ENCODE results near the gene CREB5.
"Not testable (repeated sequence)": the region's sequence is repeated elsewhere in the genome, so short reads cannot be mapped to it uniquely, and the experiment has no call there.

CREB5 gene

DNA sequence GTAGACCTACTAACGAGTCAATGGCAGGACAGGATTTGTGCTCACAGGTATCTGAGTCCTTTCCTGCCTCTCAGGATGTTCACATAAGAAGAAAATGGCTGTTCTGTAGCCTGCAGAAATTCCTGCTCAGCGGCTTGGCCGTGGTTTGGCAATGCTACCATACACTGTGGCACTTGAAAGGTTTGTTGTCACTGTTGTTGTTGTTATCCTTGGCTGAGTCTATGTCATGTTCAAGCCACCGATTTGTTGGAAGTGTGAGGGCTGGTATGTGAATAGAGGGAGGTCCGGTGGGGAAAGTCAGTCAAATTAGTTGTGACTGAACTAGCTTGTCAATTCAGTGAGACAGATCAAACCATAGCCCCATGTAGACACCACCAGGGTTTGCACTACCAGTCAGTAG, 345.9 kb downstream of the CREB5 start:
- DNase-seq: no peak

GRCh38 chr7:28759475-28759971, 347.2 kb downstream of the CREB5 start:
- no peak for DNase-seq

GRCh38 chr7:28761505-28761904, 349.2 kb downstream of the CREB5 start:
- DNase-seq: no peak

DNA sequence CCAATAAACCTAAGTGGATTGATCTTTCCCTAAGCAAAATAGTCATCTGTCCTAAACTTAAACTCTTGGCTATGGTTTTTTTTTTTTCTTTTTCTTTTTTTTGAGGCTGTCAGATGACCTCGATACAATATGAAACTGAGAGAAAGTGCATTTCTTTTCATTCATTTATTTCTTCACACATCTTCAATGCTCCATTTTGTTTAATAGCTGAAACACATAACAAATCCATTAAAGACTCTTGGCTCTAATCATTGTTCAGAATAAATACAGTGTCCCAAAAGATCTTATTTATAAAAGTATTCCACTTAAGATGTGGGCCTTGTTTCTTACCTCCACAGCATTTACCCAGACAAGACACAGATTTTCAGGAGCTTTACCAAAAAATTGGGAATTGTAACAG, 350.3 kb downstream of the CREB5 start:
- no peak for DNase-seq

GRCh38 chr7:28766359-28766758, 354.0 kb downstream of the CREB5 start:
- no peak for DNase-seq

GRCh38 chr7:28767356-28767755, 355.0 kb downstream of the CREB5 start:
- DNase-seq: no peak

GRCh38 chr7:28768577-28769147, 356.3 kb downstream of the CREB5 start:
- DNase-seq: peak; percentile 90

DNA sequence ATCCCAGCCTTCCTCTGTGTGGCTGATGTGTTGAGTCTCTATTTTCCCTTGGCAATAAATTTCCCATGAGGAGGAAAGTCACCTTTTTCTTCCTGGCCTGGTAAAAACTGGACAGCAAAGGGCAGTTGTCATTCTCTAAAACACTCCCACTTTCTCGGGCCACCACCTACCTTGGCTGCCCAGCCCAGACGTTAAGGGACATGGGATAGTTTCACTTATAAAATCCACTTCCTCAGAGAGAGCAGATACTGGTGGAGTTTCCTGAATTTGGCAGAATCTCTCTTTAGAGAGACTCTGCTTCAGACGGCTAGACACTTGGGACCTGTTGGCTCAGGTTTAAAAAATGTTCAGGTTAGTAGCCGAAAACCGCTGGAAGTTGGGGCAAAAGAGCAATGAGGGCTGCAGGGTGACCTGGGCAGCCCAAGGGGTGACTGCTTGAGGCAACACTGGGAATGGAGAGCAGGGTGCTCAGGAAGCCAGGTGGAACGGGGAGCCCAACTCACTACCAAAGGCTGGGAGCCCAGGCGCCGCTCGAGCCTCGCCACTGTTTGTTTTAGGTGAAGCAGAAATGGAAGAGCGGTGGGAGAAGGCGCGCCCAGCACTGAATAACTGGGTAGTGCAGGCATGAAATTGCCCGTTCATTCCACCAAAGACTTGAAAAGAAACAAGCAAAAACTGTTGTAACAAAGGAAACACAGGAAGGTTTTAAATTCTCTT, 359.7 kb downstream of the CREB5 start:
- peak; percentile 52 for DNase-seq

DNA sequence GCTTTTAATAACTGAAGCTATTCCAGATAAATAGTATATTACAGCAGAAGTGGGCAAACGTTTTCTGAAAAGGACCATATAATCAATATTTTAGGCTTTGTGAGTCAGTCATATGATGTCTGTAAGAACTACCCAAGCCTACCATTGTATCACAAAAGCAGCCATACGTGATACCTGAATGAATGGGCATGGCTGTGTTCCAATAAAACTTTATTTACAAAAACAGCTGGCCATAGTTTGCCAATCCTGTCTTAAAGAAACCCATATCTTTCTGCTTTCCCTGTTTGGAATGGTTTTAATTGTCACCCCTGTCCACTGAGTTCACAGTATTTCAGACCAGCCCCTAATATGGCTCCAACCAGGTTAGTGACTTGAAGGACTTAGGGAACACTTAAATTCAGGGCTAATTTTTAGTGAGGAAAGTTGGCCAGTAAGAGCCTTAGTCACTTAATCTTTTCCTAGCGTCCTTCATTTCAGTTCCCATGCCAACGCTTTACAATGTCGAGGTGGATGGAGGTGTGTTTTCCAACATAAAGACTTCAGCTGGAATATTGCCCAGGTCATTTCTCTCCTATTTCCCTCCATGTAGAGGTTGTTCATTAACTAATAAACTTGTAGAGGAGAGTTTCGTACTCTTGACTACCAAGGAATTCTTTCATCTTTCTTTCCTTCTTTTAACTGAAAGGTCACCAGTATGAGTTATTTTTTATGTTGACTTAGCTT, 361.3 kb downstream of the CREB5 start:
- DNase-seq: no peak

DNA sequence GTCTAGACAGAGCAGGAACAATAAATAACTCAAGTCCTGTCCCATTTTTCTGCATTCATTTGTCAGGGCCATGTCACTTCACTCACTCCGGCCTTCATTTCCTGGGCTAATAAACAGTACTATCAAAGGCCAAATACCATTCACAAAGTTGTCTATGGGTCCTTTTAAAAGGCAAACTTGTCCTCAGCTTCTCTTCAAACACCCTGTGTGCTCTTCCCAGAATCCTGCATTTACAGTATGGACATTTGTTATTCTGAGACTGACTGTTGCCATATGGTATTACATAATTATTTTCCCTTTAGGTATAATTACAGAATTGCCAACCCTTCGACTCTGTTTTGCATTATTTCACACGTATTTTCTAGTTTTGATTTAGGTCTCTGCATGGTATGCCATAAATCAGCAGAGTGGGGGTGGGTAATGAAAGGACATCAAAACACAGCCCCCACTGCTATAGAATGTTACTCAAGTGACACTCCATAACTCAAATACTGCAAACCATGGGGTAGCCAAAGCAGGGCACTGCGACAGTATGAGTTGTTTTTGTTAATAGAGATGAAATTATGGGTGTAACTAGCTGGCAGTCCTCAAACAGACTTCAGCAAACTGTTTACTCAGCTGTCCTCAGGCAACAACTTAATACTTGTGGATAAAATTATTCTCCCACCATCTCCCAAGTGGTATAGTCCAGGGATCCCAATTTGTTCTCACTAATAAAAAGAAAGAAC, 362.1 kb downstream of the CREB5 start:
- no peak for DNase-seq

DNA sequence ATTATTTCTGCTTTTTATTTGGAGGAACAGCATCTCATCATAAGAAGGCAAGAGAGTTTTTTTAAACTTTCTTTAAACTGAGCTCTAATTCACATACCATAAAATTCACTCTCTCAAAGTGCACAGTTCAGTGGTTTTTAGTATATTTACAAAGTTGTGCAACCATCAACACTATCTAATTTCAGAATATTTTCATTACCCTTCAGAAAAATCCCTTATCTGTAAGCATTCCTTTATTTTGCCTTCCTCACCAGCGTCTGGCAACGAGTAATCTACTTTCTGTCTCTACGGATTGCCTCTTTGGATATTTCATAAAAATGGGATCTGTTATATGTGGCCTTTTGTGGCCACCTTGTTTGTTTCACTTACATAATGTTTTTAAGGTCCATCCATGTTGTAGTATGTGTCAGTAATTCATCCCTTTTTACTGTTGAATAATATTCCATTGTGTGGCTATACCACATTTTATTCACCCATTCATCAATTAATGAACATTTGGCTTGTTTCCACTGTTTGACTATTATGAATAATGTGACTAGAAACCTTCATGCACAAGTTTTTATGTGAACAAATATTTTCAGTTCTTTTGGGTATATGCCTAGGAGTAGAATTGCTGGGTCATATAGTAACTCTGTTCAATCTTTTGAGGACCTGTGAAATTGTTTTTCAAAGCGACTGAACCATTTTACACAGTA, 364.3 kb downstream of the CREB5 start:
- DNase-seq: no peak

- peak; percentile 45 for DNase-seq
Observed at GRCh38 chr7:28778786-28779185, 366.5 kb downstream of the CREB5 start.

DNA sequence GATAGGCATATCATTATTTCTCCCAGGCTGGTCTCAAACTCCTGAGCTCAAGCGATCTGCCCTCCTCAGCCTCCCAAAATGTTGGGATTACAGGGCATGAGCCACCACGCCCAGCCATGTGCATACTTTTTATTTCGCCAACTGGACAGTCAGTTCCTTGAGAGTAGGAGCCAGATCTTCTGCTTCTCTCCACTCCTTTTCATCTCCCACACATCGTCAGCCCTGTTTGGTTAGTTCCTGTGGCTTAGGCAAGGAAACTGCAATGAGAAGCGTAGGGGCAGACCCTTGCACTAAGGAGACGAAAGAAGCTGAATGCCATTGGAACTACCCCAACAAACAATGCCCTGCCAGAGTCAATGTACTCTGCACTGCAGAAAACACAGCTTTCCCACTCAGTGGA, 367.6 kb downstream of the CREB5 start:
- DNase-seq: no peak

DNA sequence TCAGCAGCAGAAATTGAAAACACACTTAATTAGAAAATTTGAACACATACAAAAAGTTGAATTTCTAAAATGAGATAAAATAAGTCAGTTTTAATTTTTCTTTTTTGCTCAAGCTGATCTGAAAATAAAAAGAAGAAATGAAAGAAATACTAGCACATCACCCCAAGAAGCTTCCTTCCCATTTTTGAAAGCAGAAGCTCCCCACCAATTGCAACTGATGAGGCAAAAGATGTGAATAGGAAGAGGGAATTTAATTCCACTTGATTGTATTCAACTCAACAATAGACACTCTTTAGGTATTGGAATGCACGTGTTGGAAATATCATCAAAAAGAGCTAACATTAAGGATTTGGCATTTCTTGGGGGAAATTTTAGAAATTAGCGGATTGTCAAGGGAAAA, 370.0 kb downstream of the CREB5 start:
- peak; percentile 71 for DNase-seq

GRCh38 chr7:28784171-28784902, 372.0 kb downstream of the CREB5 start:
- no peak for DNase-seq

DNA sequence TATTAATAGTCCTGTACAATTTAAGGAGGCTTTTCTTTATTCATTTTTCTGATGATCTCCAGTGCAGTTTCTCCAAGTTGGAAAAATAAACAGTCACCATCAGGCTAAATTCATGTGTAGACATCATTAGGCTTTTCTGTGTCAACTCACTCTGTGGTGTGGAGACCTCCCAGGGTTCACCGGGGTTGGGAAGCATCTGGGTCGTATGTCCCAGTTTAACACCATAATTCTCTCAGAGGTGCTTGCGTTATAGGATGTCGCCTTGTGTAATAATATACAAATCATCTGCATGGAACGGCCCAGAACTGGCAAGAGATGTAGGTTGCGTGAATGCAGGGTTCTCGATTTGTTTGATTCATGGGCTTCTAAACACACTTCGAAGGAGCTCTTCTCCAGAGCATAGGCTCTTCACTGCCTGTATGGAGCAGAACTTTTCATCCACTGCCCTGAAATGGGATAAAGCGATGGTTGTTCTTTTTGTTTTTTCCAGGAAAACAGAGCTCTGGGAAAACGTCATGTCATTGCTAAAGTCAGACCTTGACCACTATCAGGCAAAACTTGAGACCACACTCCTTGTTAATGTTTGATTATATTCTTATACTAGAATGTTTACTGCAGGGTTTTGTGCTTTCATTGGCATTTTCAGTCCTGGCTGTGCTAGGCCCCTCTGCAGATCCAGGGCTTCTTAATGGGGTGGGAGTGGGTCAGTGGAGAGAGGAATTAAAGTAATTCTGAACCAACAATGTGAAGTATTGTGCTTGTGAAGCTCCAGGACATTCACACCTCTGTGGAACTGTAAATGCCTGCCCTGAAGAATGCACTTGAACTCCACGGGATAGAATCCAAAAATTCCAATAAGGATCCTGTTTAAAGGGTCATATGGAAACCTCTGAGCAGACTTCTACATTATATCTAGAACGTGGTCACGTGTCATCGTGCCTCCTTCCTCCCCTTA, 373.0 kb downstream of the CREB5 start:
- no peak for DNase-seq

- not testable (repeated sequence) for DNase-seq
Observed at GRCh38 chr7:28786156-28786555, 373.8 kb downstream of the CREB5 start.

DNA sequence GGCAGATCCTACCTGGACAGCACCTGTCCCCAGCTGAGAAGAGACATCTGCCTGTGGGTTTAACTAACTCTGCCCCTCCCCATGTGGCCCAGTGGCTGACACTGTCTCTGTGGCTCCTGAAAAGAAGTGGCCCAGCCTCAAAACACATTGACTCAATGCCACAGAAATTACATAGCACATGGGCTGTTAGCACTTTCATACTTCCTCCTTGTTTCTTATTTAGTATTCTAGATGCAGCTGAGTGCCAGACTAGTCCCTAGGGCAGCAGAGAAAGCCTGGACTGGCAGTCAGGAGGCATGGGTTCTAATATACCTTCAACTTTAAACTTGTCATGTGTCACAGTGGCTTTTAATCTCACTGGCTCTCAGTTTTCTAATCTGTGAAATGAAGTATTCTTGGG, 374.8 kb downstream of the CREB5 start:
- no peak for DNase-seq

DNA sequence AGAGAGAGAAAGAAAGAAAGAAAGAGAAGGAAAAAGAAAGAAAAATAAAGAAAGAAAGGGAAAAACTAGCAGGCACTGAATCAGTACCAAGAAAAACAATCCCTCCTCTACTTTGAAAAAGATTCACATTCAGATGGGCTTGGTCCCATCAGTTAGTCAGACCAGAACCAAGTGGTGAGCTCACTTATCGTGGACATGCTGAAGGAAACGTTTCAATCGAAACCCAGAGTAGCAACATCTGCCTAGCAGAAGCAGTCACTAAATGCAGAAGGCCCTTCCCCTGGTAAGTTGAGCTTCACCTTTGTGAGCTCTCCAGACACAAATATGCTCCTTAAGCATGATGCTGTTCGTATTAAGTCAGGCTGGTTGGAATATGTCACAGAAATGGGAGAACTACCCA, 378.1 kb downstream of the CREB5 start:
- DNase-seq: no peak

- DNase-seq: no peak
Observed at GRCh38 chr7:28792858-28793257, 380.5 kb downstream of the CREB5 start.

All from suppressor macrophage treated with lipopolysaccharide for 4 hours (primary cell).